ENCODE results near the gene EFR3B. TPM values are rescaled to one million over a fixed set of nuclear protein-coding genes. Genes with fewer than 3 reads are reported as not detected.
"Not testable (repeated sequence)": the region's sequence is repeated elsewhere in the genome, so short reads cannot be mapped to it uniquely, and the experiment has no call there.

EFR3B gene
- total and polyA plus RNA-seq, 2 of the 13 experiments (the other 11 are each of a cell fraction or from before 2014, with no cell fraction given), result 0.42 TPM

DNA sequence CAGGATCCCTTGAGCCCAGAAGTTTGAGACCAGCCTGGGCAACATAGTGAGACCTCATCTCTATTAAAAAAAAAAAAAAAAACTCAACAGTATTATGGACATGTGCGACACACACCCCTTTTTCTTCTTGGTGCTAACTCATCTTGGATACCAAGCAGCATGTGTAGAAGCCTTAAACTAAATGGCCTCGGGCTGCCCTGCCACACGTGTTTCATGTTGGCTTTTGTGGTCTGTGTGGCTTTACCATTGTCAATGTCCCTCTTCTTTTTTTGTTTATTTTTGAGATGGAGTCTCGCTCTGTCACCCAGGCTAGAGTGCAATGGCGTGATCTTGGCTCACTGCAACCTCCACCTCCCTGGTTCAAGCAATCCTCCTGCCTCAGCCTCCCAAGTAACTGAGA, 109.1 kb downstream of the EFR3B start:
- 37% methylated on average over 5 of the region's 5 CpGs for WGBS (ENCODE audit: low lambda C conversion rate)
- H3K27me3 ChIP-seq (ENCODE audit: control insufficient read depth in 1 of 2, insufficient read depth in 2 of 2, low read length in 2 of 2); H3K4me3 ChIP-seq (replicated peaks in 1 of 3; ENCODE audit: insufficient read depth in 1 of 3, low read depth in 2 of 3, low read length in 3 of 3); H2AFZ ChIP-seq (ENCODE audit: low read length); BruUV-seq (replicated peaks); FAIRE-seq; H4K20me1 ChIP-seq (ENCODE audit: insufficient read depth, low read length); H3K9me3 ChIP-seq (ENCODE audit: low read length); intact Hi-C loops (cut with micrococcal nuclease; ENCODE audit: unreplicated experiment); H3K4me2 ChIP-seq (ENCODE audit: low read depth, low read length); in situ Hi-C loops (cut with HindIII; ENCODE audit: extremely low pct_ligation_motif_present, low pct_unique_long_range_greater_than_20kb); H3K79me2 ChIP-seq (ENCODE audit: insufficient read depth, low read length); H3K9ac ChIP-seq (ENCODE audit: insufficient read depth, low read depth, low read length); H3K36me3 ChIP-seq (replicated peaks in 1 of 2; ENCODE audit: control insufficient read depth in 1 of 2, insufficient read depth in 2 of 2, low read length in 2 of 2); CTCF ChIA-PET (ENCODE audit: low intra/inter-chr PET ratio, low total read pairs); DNase-seq (ENCODE audit: low spot score); H3K4me1 ChIP-seq (ENCODE audit: insufficient read depth, low read length); ATAC-seq; H3K27ac ChIP-seq (ENCODE audit: extremely low read length, insufficient read depth, low read length); POLR2A ChIA-PET: not testable (repeated sequence)
- TF ChIP-seq ZNF770 (CRISPR knock-in tag; IDR thresholded peaks at IDR 0.05), result 0 out of 2 replicates have a peak, but pooled peaks have one; percentile 20

- Histone ChIP-seq H3K27ac (ENCODE audit: extremely low read length, insufficient read depth, low read length) (no peak overlapping the region), H4K20me1 (ENCODE audit: insufficient read depth, low read length) (no peaks in the 10 kb centered on the region), H3K4me2 (ENCODE audit: low read depth, low read length) (no peak overlapping the region), H3K9me3 (ENCODE audit: low read length) (no peaks in the 10 kb centered on the region), H3K4me1 (ENCODE audit: insufficient read depth, low read length) (no peaks in the 10 kb centered on the region), H2AFZ (ENCODE audit: low read length) (no peak overlapping the region), H3K27me3 (ENCODE audit: control insufficient read depth in 1 of 2, insufficient read depth in 2 of 2, low read length in 2 of 2) (peaks cover 0 to 9% of the 10 kb centered on the region in 2 experiments; a peak in 2 of 5 replicates), H3K79me2 (ENCODE audit: insufficient read depth, low read length) (no peaks in the 10 kb centered on the region), H3K9ac (ENCODE audit: insufficient read depth, low read depth, low read length) (no peak overlapping the region), H3K4me3 (replicated peaks in 1 of 3; ENCODE audit: insufficient read depth in 1 of 3, low read depth in 2 of 3, low read length in 3 of 3) (no peak overlapping the region), H3K36me3 (replicated peaks in 1 of 2; ENCODE audit: control insufficient read depth in 1 of 2, insufficient read depth in 2 of 2, low read length in 2 of 2) (no peaks in the 10 kb centered on the region)
- TF ChIP-seq MXI1 (IDR thresholded peaks at IDR 0.05; ENCODE audit: borderline replicate concordance, low read depth, low read length), result no peak
- peak; percentile 67; the same call in 1 of the 2 replicates for TF ChIP-seq ZNF263 (CRISPR knock-in tag; IDR thresholded peaks at IDR 0.05)
- FAIRE-seq (no peak), DNase-seq (ENCODE audit: low spot score) (no peak), ATAC-seq (no peak)
- CTCF ChIA-PET (ENCODE audit: low intra/inter-chr PET ratio, low total read pairs), result no interaction called here
- 74% methylated on average over 12 of the region's 12 CpGs for WGBS (ENCODE audit: low lambda C conversion rate)
- intact Hi-C loops (cut with micrococcal nuclease; ENCODE audit: unreplicated experiment) (no loop called here), in situ Hi-C loops (cut with HindIII; ENCODE audit: extremely low pct_ligation_motif_present, low pct_unique_long_range_greater_than_20kb) (no loop called here)
- POLR2A ChIA-PET, result no interaction called here
- BruUV-seq (replicated peaks), result no TSS peak
These were observed 109.8 kb downstream of the EFR3B start for GRCh38 chr2:25151718-25152117.
